OCI-LY7 (cell line): ENCODE results near the gene GSDME.

Source experiments
- CTCF ChIP-seq: fragments of 200-600 bp; sonication (generic); conservative IDR thresholded peaks from 2 replicates; pipeline ENCODE4 v1.5.1; 2014; ENCODE audit warnings: mild to moderate bottlenecking, antibody characterized with exemption, low read length, moderate library complexity, mixed read lengths
- EZH2phosphoT487 ChIP-seq: fragments of 200-600 bp; sonication (generic); IDR thresholded peaks from 2 replicates; pipeline ENCODE4 v1.6.1; 2018; ENCODE audit warnings: low read depth, borderline replicate concordance, mild to moderate bottlenecking, mixed run types, antibody characterized with exemption, low read length, moderate library complexity, mixed read lengths

GRCh38 chr7:24717247-24717622 lies 40.0 kb downstream of the GSDME start:
- TF ChIP-seq CTCF (no peak), EZH2phosphoT487 (no peak)
